GM23338 (cell line): ENCODE data around the gene STX8. TPM values are rescaled to one million over a fixed set of nuclear protein-coding genes. Genes with fewer than 3 reads are reported as not detected.

Experiments used
- ATAC-seq: fragments of 200-7000 bp; cut with Tn5 transposase; 3 replicates; pipeline ENCODE4 v1.9.1; 2020
- DNase-seq: peaks from one replicate; pipeline ENCODE4 v3.0.0-alpha.2; 2015; ENCODE audit warnings: low spot score
- H2AFZ ChIP-seq: fragments of 200-600 bp; sonication (generic); 2 replicates; pipeline ENCODE4 v1.8.0; 2016; ENCODE audit warnings: antibody characterized with exemption, mild to moderate bottlenecking, moderate library complexity
- H3F3A ChIP-seq: fragments of 200-600 bp; sonication (generic); replicated peaks from 2 replicates; pipeline ENCODE4 v1.8.0; 2017; ENCODE audit warnings: antibody characterized with exemption, mixed run types, low read depth
- H3K27ac ChIP-seq: fragments of 200-600 bp; sonication (generic); 2 replicates; pipeline ENCODE4 v1.6.1; 2016; ENCODE audit warnings: low read depth
- H3K27me3 ChIP-seq: fragments of 200-600 bp; sonication (generic); 2 replicates; pipeline ENCODE4 v1.8.0; 2016; ENCODE audit warnings: mild to moderate bottlenecking, mixed run types, moderate library complexity; ENCODE audit not compliant: insufficient read depth
- H3K36me3 ChIP-seq: fragments of 200-600 bp; sonication (generic); 2 replicates; pipeline ENCODE4 v1.8.0; 2016; ENCODE audit warnings: mild to moderate bottlenecking; ENCODE audit not compliant: insufficient read depth
- H3K4me1 ChIP-seq: fragments of 200-600 bp; sonication (generic); 2 replicates; pipeline ENCODE4 v1.8.0; 2016; ENCODE audit warnings: mild to moderate bottlenecking, moderate library complexity; ENCODE audit not compliant: insufficient read depth
- H3K4me2 ChIP-seq: fragments of 200-600 bp; sonication (generic); 2 replicates; pipeline ENCODE4 v1.7.1; 2017; ENCODE audit warnings: mixed run types
- H3K4me3 ChIP-seq: fragments of 200-600 bp; sonication (generic); 2 replicates; pipeline ENCODE4 v1.6.1; 2016; ENCODE audit warnings: mixed run types
- H3K79me2 ChIP-seq: fragments of 200-600 bp; sonication (generic); replicated peaks from 2 replicates; pipeline ENCODE4 v1.8.0; 2017; ENCODE audit warnings: mild to moderate bottlenecking; ENCODE audit not compliant: insufficient read depth
- H3K9me2 ChIP-seq: fragments of 200-600 bp; sonication (generic); 2 replicates; pipeline ENCODE4 v1.8.0; 2017; ENCODE audit not compliant: insufficient read depth
- H4K20me1 ChIP-seq: fragments of 200-600 bp; sonication (generic); replicated peaks from 2 replicates; pipeline ENCODE4 v1.8.0; 2017; ENCODE audit warnings: mild to moderate bottlenecking; ENCODE audit not compliant: insufficient read depth
- H3K27ac Mint-ChIP-seq: 2 replicates; pipeline ENCODE4 v1.8.0; 2020; ENCODE audit warnings: inconsistent platforms, mild to moderate bottlenecking, moderate library complexity, mixed read lengths
- H3K27me3 Mint-ChIP-seq: 3 replicates; pipeline ENCODE4 v1.8.0; 2022; ENCODE audit warnings: low read depth, mild to moderate bottlenecking, moderate library complexity, mixed read lengths, inconsistent platforms; ENCODE audit not compliant: insufficient read depth, poor library complexity
- H3K36me3 Mint-ChIP-seq: 3 replicates; pipeline ENCODE4 v1.8.0; 2021; ENCODE audit warnings: low read depth, mild to moderate bottlenecking, inconsistent platforms, moderate library complexity, mixed read lengths
- H3K4me1 Mint-ChIP-seq: 3 replicates; pipeline ENCODE4 v1.8.0; 2020; ENCODE audit warnings: mild to moderate bottlenecking, inconsistent platforms, mixed read lengths
- H3K4me3 Mint-ChIP-seq: 3 replicates; pipeline ENCODE4 v1.8.0; 2021; ENCODE audit warnings: moderate library complexity, mild to moderate bottlenecking, inconsistent platforms, mixed read lengths
- H3K9me3 Mint-ChIP-seq: 3 replicates; pipeline ENCODE4 v1.8.0; 2020; ENCODE audit warnings: moderate library complexity, mild to moderate bottlenecking, inconsistent platforms, mixed read lengths
- CTCF ChIP-seq, 2 experiments: fragments of 200-600 bp in 1 of 2; sonication (generic) in 1 of 2; conservative IDR thresholded peaks; 2 replicates each; pipeline versions ENCODE4 v1.5.1 to v1.6.1; 2016 to 2017; ENCODE audit warnings: antibody characterized with exemption in 2 of 2, low read depth in 2 of 2, mild to moderate bottlenecking in 2 of 2, moderate library complexity in 1 of 2
- ETS1 ChIP-seq: IDR thresholded peaks from 2 replicates; pipeline ENCODE4 v1.6.1; 2016; ENCODE audit warnings: antibody characterized with exemption
- EZH2phosphoT487 ChIP-seq: fragments of 200-600 bp; sonication (generic); IDR thresholded peaks from one replicate; pipeline ENCODE4 v1.8.1; 2018; ENCODE audit warnings: antibody characterized with exemption; ENCODE audit not compliant: unreplicated experiment
- NANOG ChIP-seq: IDR thresholded peaks from 2 replicates; pipeline ENCODE4 v1.6.1; 2016; ENCODE audit warnings: antibody characterized with exemption, borderline replicate concordance
- POLR2AphosphoS5 ChIP-seq: IDR thresholded peaks from 2 replicates; pipeline ENCODE4 v1.6.1; 2016; ENCODE audit warnings: antibody characterized with exemption, low read depth
- STAT1 ChIP-seq: IDR thresholded peaks from one replicate; pipeline ENCODE4 v1.6.1; 2016; ENCODE audit warnings: antibody characterized with exemption; ENCODE audit not compliant: unreplicated experiment
- ZNF114 ChIP-seq: fragments of 250-450 bp; sonication (Bioruptor Pico); IDR thresholded peaks from 2 replicates; pipeline ENCODE4 v1.5.0; 2020; ENCODE audit warnings: mild to moderate bottlenecking, moderate library complexity
- polyA plus RNA-seq: library from polyadenylated mRNA; unstranded; fragments of >200 nt; fragmentation: Nextera tagmentation; extraction: Ambion mirVana; gene quantifications from 2 replicates; pipeline ENCODE4 v1.2.1, GENCODE V29; 2016
- total RNA-seq: library from RNA; depleted of rRNA; stranded (reverse); fragments of >200 nt; shearing (Covaris generic); gene quantifications from 2 replicates; pipeline ENCODE4 v1.2.3, GENCODE V29; 2014
- TF ChIP-seq, protein P1 (sequence below): fragments of 250-450 bp; sonication (Bioruptor Pico); IDR thresholded peaks from 2 replicates; pipeline ENCODE4 v1.5.0; 2020; ENCODE audit warnings: mild to moderate bottlenecking, moderate library complexity
- TF ChIP-seq, protein P2 (sequence below): IDR thresholded peaks from one replicate; pipeline ENCODE4 v1.6.1; 2018; ENCODE audit warnings: antibody characterized with exemption; ENCODE audit not compliant: unreplicated experiment

STX8 gene
- total and polyA plus RNA-seq, 2 experiments from 2014 or later = 59.4 to 82.3 TPM

- H3K4me1 Mint-ChIP-seq = peaks cover 30% of the 10 kb centered on the region
- Histone ChIP-seq H3K36me3 (no peaks in the 10 kb centered on the region), H3K79me2 (no peaks in the 10 kb centered on the region), H3K27ac (no peak overlapping the region), H3K4me3 (no peak overlapping the region), H3K4me2 (no peak overlapping the region), H3F3A (no peaks in the 10 kb centered on the region), H2AFZ (no peak overlapping the region), H3K4me1 (peaks cover 21% of the 10 kb centered on the region), H3K27me3 (no peaks in the 10 kb centered on the region), H3K9me2 (no peaks in the 10 kb centered on the region), H4K20me1 (no peaks in the 10 kb centered on the region)
- H3K27ac Mint-ChIP-seq = no peak overlapping the region
- ATAC-seq = peak; percentile 83
- TF ChIP-seq NANOG (no peak), POLR2AphosphoS5 (no peak), CTCF (conservative IDR thresholded peaks at IDR 0.05; ENCODE audit: low read depth in 2 of 2) (peak; percentile 71 to 74)
- H3K27me3 Mint-ChIP-seq = peaks cover 2% of the 10 kb centered on the region
- no peaks in the 10 kb centered on the region for H3K9me3 Mint-ChIP-seq
- no peak overlapping the region for H3K4me3 Mint-ChIP-seq
- no peaks in the 10 kb centered on the region for H3K36me3 Mint-ChIP-seq
- peak; percentile 72 for DNase-seq
Observed at GRCh38 chr17:9522074-9522473, 53.5 kb downstream of the STX8 start.

GRCh38 chr17:9521062-9521461 lies 54.6 kb downstream of the STX8 start:
- H3K9me3 Mint-ChIP-seq = no peaks in the 10 kb centered on the region
- H3K27ac Mint-ChIP-seq = peak overlapping the region; percentile 30; the same call in 1 of the 2 replicates
- H3K4me1 Mint-ChIP-seq = peaks cover 30% of the 10 kb centered on the region
- peaks cover 2% of the 10 kb centered on the region for H3K27me3 Mint-ChIP-seq
- DNase-seq = no peak
- Histone ChIP-seq H3K9me2 (no peaks in the 10 kb centered on the region), H3K4me1 (peaks cover 21% of the 10 kb centered on the region), H3F3A (no peaks in the 10 kb centered on the region), H3K4me2 (no peak overlapping the region), H4K20me1 (no peaks in the 10 kb centered on the region), H3K27ac (no peak overlapping the region), H2AFZ (no peak overlapping the region), H3K4me3 (no peak overlapping the region), H3K27me3 (no peaks in the 10 kb centered on the region), H3K36me3 (no peaks in the 10 kb centered on the region), H3K79me2 (no peaks in the 10 kb centered on the region)
- H3K4me3 Mint-ChIP-seq = no peak overlapping the region
- ATAC-seq = no peak
- H3K36me3 Mint-ChIP-seq = no peaks in the 10 kb centered on the region
- TF ChIP-seq EZH2phosphoT487 (no peak), POLR2AphosphoS5 (no peak), NANOG (no peak), ZNF114 (CRISPR knock-in tag) (no peak), ETS1 (no peak), STAT1 (no peak)
- TF ChIP-seq, protein P1, sequence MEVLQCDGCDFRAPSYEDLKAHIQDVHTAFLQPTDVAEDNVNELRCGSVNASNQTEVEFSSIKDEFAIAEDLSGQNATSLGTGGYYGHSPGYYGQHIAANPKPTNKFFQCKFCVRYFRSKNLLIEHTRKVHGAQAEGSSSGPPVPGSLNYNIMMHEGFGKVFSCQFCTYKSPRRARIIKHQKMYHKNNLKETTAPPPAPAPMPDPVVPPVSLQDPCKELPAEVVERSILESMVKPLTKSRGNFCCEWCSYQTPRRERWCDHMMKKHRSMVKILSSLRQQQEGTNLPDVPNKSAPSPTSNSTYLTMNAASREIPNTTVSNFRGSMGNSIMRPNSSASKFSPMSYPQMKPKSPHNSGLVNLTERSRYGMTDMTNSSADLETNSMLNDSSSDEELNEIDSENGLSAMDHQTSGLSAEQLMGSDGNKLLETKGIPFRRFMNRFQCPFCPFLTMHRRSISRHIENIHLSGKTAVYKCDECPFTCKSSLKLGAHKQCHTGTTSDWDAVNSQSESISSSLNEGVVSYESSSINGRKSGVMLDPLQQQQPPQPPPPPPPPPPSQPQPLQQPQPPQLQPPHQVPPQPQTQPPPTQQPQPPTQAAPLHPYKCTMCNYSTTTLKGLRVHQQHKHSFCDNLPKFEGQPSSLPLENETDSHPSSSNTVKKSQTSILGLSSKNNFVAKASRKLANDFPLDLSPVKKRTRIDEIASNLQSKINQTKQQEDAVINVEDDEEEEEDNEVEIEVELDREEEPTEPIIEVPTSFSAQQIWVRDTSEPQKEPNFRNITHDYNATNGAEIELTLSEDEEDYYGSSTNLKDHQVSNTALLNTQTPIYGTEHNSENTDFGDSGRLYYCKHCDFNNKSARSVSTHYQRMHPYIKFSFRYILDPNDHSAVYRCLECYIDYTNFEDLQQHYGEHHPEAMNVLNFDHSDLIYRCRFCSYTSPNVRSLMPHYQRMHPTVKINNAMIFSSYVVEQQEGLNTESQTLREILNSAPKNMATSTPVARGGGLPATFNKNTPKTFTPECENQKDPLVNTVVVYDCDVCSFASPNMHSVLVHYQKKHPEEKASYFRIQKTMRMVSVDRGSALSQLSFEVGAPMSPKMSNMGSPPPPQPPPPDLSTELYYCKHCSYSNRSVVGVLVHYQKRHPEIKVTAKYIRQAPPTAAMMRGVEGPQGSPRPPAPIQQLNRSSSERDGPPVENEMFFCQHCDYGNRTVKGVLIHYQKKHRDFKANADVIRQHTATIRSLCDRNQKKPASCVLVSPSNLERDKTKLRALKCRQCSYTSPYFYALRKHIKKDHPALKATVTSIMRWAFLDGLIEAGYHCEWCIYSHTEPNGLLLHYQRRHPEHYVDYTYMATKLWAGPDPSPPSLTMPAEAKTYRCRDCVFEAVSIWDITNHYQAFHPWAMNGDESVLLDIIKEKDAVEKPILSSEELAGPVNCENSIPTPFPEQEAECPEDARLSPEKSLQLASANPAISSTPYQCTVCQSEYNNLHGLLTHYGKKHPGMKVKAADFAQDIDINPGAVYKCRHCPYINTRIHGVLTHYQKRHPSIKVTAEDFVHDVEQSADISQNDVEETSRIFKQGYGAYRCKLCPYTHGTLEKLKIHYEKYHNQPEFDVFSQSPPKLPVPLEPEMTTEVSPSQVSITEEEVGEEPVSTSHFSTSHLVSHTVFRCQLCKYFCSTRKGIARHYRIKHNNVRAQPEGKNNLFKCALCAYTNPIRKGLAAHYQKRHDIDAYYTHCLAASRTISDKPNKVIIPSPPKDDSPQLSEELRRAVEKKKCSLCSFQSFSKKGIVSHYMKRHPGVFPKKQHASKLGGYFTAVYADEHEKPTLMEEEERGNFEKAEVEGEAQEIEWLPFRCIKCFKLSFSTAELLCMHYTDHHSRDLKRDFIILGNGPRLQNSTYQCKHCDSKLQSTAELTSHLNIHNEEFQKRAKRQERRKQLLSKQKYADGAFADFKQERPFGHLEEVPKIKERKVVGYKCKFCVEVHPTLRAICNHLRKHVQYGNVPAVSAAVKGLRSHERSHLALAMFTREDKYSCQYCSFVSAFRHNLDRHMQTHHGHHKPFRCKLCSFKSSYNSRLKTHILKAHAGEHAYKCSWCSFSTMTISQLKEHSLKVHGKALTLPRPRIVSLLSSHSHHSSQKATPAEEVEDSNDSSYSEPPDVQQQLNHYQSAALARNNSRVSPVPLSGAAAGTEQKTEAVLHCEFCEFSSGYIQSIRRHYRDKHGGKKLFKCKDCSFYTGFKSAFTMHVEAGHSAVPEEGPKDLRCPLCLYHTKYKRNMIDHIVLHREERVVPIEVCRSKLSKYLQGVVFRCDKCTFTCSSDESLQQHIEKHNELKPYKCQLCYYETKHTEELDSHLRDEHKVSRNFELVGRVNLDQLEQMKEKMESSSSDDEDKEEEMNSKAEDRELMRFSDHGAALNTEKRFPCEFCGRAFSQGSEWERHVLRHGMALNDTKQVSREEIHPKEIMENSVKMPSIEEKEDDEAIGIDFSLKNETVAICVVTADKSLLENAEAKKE (CRISPR knock-in tag) = no peak
- TF ChIP-seq, protein P2, sequence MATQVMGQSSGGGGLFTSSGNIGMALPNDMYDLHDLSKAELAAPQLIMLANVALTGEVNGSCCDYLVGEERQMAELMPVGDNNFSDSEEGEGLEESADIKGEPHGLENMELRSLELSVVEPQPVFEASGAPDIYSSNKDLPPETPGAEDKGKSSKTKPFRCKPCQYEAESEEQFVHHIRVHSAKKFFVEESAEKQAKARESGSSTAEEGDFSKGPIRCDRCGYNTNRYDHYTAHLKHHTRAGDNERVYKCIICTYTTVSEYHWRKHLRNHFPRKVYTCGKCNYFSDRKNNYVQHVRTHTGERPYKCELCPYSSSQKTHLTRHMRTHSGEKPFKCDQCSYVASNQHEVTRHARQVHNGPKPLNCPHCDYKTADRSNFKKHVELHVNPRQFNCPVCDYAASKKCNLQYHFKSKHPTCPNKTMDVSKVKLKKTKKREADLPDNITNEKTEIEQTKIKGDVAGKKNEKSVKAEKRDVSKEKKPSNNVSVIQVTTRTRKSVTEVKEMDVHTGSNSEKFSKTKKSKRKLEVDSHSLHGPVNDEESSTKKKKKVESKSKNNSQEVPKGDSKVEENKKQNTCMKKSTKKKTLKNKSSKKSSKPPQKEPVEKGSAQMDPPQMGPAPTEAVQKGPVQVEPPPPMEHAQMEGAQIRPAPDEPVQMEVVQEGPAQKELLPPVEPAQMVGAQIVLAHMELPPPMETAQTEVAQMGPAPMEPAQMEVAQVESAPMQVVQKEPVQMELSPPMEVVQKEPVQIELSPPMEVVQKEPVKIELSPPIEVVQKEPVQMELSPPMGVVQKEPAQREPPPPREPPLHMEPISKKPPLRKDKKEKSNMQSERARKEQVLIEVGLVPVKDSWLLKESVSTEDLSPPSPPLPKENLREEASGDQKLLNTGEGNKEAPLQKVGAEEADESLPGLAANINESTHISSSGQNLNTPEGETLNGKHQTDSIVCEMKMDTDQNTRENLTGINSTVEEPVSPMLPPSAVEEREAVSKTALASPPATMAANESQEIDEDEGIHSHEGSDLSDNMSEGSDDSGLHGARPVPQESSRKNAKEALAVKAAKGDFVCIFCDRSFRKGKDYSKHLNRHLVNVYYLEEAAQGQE = no peak
